Neural cell (in vitro differentiated cells): Measurements from ENCODE around the gene DLG2. TPM values are rescaled to one million over a fixed set of nuclear protein-coding genes. Genes with fewer than 3 reads are reported as not detected.

Source experiments
- H2AFZ ChIP-seq: fragments of 200-600, 300-800 bp; sonication (generic), shearing (Covaris generic); 2 replicates; pipeline ENCODE4 v1.6.0; 2014; ENCODE audit warnings: low read depth, mild to moderate bottlenecking, antibody characterized with exemption, low read length, moderate library complexity
- H3F3A ChIP-seq: fragments of 200-600 bp; shearing (Covaris generic); 2 replicates; pipeline ENCODE4 v1.6.1; 2016; ENCODE audit warnings: mild to moderate bottlenecking, moderate library complexity, mixed read lengths, antibody characterized with exemption, low read length; ENCODE audit not compliant: insufficient read depth, poor library complexity, severe bottlenecking
- H3K27ac ChIP-seq: fragments of 200-600, 300-800 bp; sonication (generic), shearing (Covaris generic); 2 replicates; pipeline ENCODE4 v1.5.1; 2014; ENCODE audit warnings: mild to moderate bottlenecking, low read length, moderate library complexity
- H3K27me3 ChIP-seq: fragments of 300-800, 200-600 bp; sonication (generic), shearing (Covaris generic); 2 replicates; pipeline ENCODE4 v1.6.0; 2014; ENCODE audit warnings: mild to moderate bottlenecking, low read depth, low read length, moderate library complexity; ENCODE audit not compliant: insufficient read depth
- H3K36me3 ChIP-seq: fragments of 300-800, 200-600 bp; sonication (generic), shearing (Covaris generic); 2 replicates; pipeline ENCODE4 v1.5.1; 2014; ENCODE audit warnings: mild to moderate bottlenecking, antibody characterized with exemption, low read length, moderate library complexity; ENCODE audit not compliant: insufficient read depth
- H3K4me2 ChIP-seq: fragments of 300-800, 200-600 bp; sonication (generic), shearing (Covaris generic); 2 replicates; pipeline ENCODE4 v1.6.0; 2014; ENCODE audit warnings: mild to moderate bottlenecking, low read length
- H3K4me3 ChIP-seq: fragments of 300-800, 200-600 bp; sonication (generic), shearing (Covaris generic); 2 replicates; pipeline ENCODE4 v1.5.1; 2014; ENCODE audit warnings: mild to moderate bottlenecking, low read length, moderate library complexity
- H3K79me2 ChIP-seq: fragments of 200-600 bp; shearing (Covaris generic); replicated peaks from 2 replicates; pipeline ENCODE4 v1.6.0; 2014; ENCODE audit warnings: mild to moderate bottlenecking, low read length, moderate library complexity; ENCODE audit not compliant: insufficient read depth
- H3K9ac ChIP-seq: fragments of 300-800, 200-600 bp; sonication (generic), shearing (Covaris generic); 2 replicates; pipeline ENCODE4 v1.6.1; 2016; ENCODE audit warnings: mild to moderate bottlenecking, low read length, mixed read lengths
- H3K9me2 ChIP-seq: fragments of 200-600 bp; shearing (Covaris generic); 2 replicates; pipeline ENCODE4 v1.6.1; 2016; ENCODE audit warnings: mild to moderate bottlenecking, low read length, mixed read lengths; ENCODE audit not compliant: insufficient read depth
- H3K9me3 ChIP-seq: fragments of 200-600, 300-800 bp; sonication (generic), shearing (Covaris generic); 2 replicates; pipeline ENCODE4 v1.6.1; 2016; ENCODE audit warnings: mild to moderate bottlenecking, mixed run types, low read length, moderate library complexity, mixed read lengths
- H4K20me1 ChIP-seq: fragments of 200-600 bp; shearing (Covaris generic); 2 replicates; pipeline ENCODE4 v1.6.1; 2016; ENCODE audit warnings: mild to moderate bottlenecking, mixed run types; ENCODE audit not compliant: insufficient read depth
- CTCF ChIP-seq: fragments of 450-650 bp; IDR thresholded peaks from 2 replicates; pipeline ENCODE4 v1.5.1; 2014; ENCODE audit warnings: antibody characterized with exemption, mild to moderate bottlenecking, moderate library complexity; ENCODE audit not compliant: poor library complexity, severe bottlenecking
- EP300 ChIP-seq: fragments of 450-650 bp; conservative IDR thresholded peaks from 2 replicates; pipeline ENCODE4 v1.6.1; 2014; ENCODE audit warnings: antibody characterized with exemption, mild to moderate bottlenecking, moderate library complexity; ENCODE audit not compliant: poor library complexity, severe bottlenecking
- EZH2 ChIP-seq: fragments of 200-600, 300-800 bp; shearing (Covaris generic), sonication (generic); IDR thresholded peaks from 2 replicates; pipeline ENCODE4 v1.6.1; 2014; ENCODE audit warnings: antibody characterized with exemption, low read length, borderline replicate concordance, mild to moderate bottlenecking; ENCODE audit not compliant: insufficient read depth, poor library complexity, severe bottlenecking
- MXI1 ChIP-seq: fragments of 450-650 bp; conservative IDR thresholded peaks from 2 replicates; pipeline ENCODE4 v1.6.1; 2014; ENCODE audit warnings: antibody characterized with exemption, mild to moderate bottlenecking; ENCODE audit not compliant: poor library complexity, severe bottlenecking
- POLR2AphosphoS5 ChIP-seq: IDR thresholded peaks from 2 replicates; pipeline ENCODE4 v1.6.1; 2012
- RAD21 ChIP-seq: fragments of 450-650 bp; conservative IDR thresholded peaks from 2 replicates; pipeline ENCODE4 v1.6.1; 2014; ENCODE audit warnings: antibody characterized with exemption, mild to moderate bottlenecking, moderate library complexity
- REST ChIP-seq: IDR thresholded peaks from 2 replicates; pipeline ENCODE4 v1.6.1; 2012; ENCODE audit warnings: borderline replicate concordance
- SMC3 ChIP-seq: fragments of 450-650 bp; conservative IDR thresholded peaks from 2 replicates; pipeline ENCODE4 v1.6.1; 2014; ENCODE audit warnings: antibody characterized with exemption, mild to moderate bottlenecking, moderate library complexity; ENCODE audit not compliant: poor library complexity
- TAF1 ChIP-seq: IDR thresholded peaks from 2 replicates; pipeline ENCODE4 v1.6.1; 2012; ENCODE audit warnings: low read depth
- polyA plus RNA-seq: library from polyadenylated mRNA; depleted of rRNA; stranded (reverse); fragments of >200 nt; gene quantifications from 2 replicates; pipeline ENCODE4 v1.2.3, GENCODE V29; 2014

DLG2 gene
- polyA plus RNA-seq, 1 donor from 2014 or later = 179 TPM

GRCh38 chr11:84532364-84532763 is 1094.8 kb downstream of the DLG2 start:
- TF ChIP-seq POLR2AphosphoS5 (no peak), EZH2 (no peak), CTCF (no peak), RAD21 (no peak), SMC3 (no peak), MXI1 (no peak), REST (no peak), EP300 (no peak), TAF1 (no peak)

GRCh38 chr11:84526250-84526649 is 1100.9 kb downstream of the DLG2 start:
- Histone ChIP-seq H3F3A (peaks cover 4% of the 10 kb centered on the region), H3K9me2 (no peaks in the 10 kb centered on the region), H3K4me2 (no peak overlapping the region), H3K79me2 (no peaks in the 10 kb centered on the region), H3K4me3 (no peak overlapping the region), H3K9ac (no peak overlapping the region), H4K20me1 (no peaks in the 10 kb centered on the region), H3K36me3 (no peaks in the 10 kb centered on the region), H3K27me3 (no peaks in the 10 kb centered on the region), H2AFZ (no peak overlapping the region), H3K9me3 (no peaks in the 10 kb centered on the region), H3K27ac (no peak overlapping the region)
- TF ChIP-seq RAD21 = no peak
- TF ChIP-seq TAF1 = no peak
- TF ChIP-seq EZH2 = no peak
- TF ChIP-seq MXI1 = no peak
- no peak for TF ChIP-seq POLR2AphosphoS5
- no peak for TF ChIP-seq EP300
- no peak for TF ChIP-seq CTCF
- TF ChIP-seq SMC3 = no peak
- TF ChIP-seq REST = no peak

More at GRCh38 chr11:84532364-84532763, 1094.8 kb downstream of the DLG2 start:
- Histone ChIP-seq H3K27me3 (no peaks in the 10 kb centered on the region), H3K36me3 (no peaks in the 10 kb centered on the region), H4K20me1 (no peaks in the 10 kb centered on the region), H2AFZ (no peak overlapping the region), H3K27ac (no peak overlapping the region), H3K4me2 (no peak overlapping the region), H3K9me3 (no peaks in the 10 kb centered on the region), H3K79me2 (no peaks in the 10 kb centered on the region), H3K9me2 (no peaks in the 10 kb centered on the region), H3K9ac (no peak overlapping the region), H3F3A (peaks cover 4% of the 10 kb centered on the region), H3K4me3 (no peak overlapping the region)
